Liver (tissue), 3 donors: ENCODE results near the gene LDAH.

Experiments
- EGR1 ChIP-seq, 2 donors: IDR thresholded peaks; 2 replicates each; pipeline ENCODE4 v1.6.1; 2016 to 2018; ENCODE audit warnings: antibody characterized with exemption in 2 of 2, low read depth in 2 of 2
- GABPA ChIP-seq, 2 donors: IDR thresholded peaks in 1 of 2; conservative IDR thresholded peaks in 1 of 2; 2 replicates each; pipeline ENCODE4 v1.6.1; 2016; ENCODE audit warnings: antibody characterized with exemption in 2 of 2, mild to moderate bottlenecking in 1 of 2, moderate library complexity in 1 of 2
- RAD21 ChIP-seq, 2 donors: IDR thresholded peaks; 2 replicates each; pipeline ENCODE4 v1.6.1; 2016; ENCODE audit warnings: antibody characterized with exemption in 2 of 2, mild to moderate bottlenecking in 2 of 2
- YY1 ChIP-seq: IDR thresholded peaks from 2 replicates; pipeline ENCODE4 v1.6.1; 2016; ENCODE audit warnings: antibody characterized with exemption, mild to moderate bottlenecking
- TF ChIP-seq, protein P1 (sequence below): fragments of 150-350 bp; IDR thresholded peaks from 2 replicates; pipeline ENCODE4 v1.5.1; 2017; ENCODE audit warnings: improper control_type of control experiment, low read depth, low read length; ENCODE audit not compliant: missing input control
- TF ChIP-seq, protein P2 (sequence below): IDR thresholded peaks from 2 replicates; pipeline ENCODE4 v1.6.1; 2016; ENCODE audit warnings: antibody characterized with exemption, mild to moderate bottlenecking
- TF ChIP-seq, protein P3 (sequence below): IDR thresholded peaks from 2 replicates; pipeline ENCODE4 v1.6.1; 2016; ENCODE audit warnings: antibody characterized with exemption
- donor health status: healthy.
- donor health status: healthy.

- TF ChIP-seq GABPA (IDR thresholded peaks at IDR 0.05 in 1 of 2, conservative IDR thresholded peaks at IDR 0.05 in 1 of 2) (no peak), EGR1 (IDR thresholded peaks at IDR 0.05; ENCODE audit: low read depth in 2 of 2) (no peak), YY1 (no peak), RAD21 (IDR thresholded peaks at IDR 0.05) (no peak)
- TF ChIP-seq, protein P1, sequence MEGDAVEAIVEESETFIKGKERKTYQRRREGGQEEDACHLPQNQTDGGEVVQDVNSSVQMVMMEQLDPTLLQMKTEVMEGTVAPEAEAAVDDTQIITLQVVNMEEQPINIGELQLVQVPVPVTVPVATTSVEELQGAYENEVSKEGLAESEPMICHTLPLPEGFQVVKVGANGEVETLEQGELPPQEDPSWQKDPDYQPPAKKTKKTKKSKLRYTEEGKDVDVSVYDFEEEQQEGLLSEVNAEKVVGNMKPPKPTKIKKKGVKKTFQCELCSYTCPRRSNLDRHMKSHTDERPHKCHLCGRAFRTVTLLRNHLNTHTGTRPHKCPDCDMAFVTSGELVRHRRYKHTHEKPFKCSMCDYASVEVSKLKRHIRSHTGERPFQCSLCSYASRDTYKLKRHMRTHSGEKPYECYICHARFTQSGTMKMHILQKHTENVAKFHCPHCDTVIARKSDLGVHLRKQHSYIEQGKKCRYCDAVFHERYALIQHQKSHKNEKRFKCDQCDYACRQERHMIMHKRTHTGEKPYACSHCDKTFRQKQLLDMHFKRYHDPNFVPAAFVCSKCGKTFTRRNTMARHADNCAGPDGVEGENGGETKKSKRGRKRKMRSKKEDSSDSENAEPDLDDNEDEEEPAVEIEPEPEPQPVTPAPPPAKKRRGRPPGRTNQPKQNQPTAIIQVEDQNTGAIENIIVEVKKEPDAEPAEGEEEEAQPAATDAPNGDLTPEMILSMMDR = no peak
- TF ChIP-seq, protein P2, sequence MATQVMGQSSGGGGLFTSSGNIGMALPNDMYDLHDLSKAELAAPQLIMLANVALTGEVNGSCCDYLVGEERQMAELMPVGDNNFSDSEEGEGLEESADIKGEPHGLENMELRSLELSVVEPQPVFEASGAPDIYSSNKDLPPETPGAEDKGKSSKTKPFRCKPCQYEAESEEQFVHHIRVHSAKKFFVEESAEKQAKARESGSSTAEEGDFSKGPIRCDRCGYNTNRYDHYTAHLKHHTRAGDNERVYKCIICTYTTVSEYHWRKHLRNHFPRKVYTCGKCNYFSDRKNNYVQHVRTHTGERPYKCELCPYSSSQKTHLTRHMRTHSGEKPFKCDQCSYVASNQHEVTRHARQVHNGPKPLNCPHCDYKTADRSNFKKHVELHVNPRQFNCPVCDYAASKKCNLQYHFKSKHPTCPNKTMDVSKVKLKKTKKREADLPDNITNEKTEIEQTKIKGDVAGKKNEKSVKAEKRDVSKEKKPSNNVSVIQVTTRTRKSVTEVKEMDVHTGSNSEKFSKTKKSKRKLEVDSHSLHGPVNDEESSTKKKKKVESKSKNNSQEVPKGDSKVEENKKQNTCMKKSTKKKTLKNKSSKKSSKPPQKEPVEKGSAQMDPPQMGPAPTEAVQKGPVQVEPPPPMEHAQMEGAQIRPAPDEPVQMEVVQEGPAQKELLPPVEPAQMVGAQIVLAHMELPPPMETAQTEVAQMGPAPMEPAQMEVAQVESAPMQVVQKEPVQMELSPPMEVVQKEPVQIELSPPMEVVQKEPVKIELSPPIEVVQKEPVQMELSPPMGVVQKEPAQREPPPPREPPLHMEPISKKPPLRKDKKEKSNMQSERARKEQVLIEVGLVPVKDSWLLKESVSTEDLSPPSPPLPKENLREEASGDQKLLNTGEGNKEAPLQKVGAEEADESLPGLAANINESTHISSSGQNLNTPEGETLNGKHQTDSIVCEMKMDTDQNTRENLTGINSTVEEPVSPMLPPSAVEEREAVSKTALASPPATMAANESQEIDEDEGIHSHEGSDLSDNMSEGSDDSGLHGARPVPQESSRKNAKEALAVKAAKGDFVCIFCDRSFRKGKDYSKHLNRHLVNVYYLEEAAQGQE = no peak
- TF ChIP-seq, protein P3, sequence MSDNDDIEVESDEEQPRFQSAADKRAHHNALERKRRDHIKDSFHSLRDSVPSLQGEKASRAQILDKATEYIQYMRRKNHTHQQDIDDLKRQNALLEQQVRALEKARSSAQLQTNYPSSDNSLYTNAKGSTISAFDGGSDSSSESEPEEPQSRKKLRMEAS = no peak
These were observed 144.1 kb downstream of the LDAH start for GRCh38 chr2:20678780-20679179.
